Muscle of arm (tissue), 12 donors: ENCODE results near the gene PRM3. TPM values are rescaled to one million over a fixed set of nuclear protein-coding genes. Genes with fewer than 3 reads are reported as not detected.
"Not testable (repeated sequence)": the region's sequence is repeated elsewhere in the genome, so short reads cannot be mapped to it uniquely, and the experiment has no call there.

ENCODE experiments used
- DNase-seq: peaks from one replicate; pipeline ENCODE4 v3.0.0-alpha.2; 2013
- polyA plus RNA-seq, 12 donors: library from polyadenylated mRNA; unstranded; fragments of 120-200 nt; gene quantifications; one replicate each; pipeline ENCODE4 v1.2.1, GENCODE V29; 2013; ENCODE audit not compliant: insufficient read length in 12 of 12

Gene PRM3
- polyA plus RNA-seq, 12 donors = not detected

DNA sequence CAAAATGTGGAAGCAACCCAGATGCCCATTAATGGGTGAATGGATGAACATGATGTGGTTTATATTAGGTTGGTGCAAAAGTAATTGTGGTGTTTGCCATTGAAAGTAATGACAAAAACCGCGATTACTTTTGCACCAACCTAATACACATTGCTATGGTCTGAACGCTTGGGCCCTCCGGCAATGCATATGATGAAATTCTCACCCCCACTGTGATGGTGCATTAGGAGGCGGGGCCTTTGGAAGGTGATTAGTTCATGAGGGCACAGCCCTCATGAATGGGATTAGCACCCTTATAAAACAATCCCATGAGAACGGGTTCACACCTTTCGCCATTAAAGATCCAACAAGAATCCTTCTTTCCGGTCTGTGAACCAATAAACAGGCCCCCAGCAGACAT lies 33.0 kb upstream of the PRM3 start:
- DNase-seq = no peak

DNA sequence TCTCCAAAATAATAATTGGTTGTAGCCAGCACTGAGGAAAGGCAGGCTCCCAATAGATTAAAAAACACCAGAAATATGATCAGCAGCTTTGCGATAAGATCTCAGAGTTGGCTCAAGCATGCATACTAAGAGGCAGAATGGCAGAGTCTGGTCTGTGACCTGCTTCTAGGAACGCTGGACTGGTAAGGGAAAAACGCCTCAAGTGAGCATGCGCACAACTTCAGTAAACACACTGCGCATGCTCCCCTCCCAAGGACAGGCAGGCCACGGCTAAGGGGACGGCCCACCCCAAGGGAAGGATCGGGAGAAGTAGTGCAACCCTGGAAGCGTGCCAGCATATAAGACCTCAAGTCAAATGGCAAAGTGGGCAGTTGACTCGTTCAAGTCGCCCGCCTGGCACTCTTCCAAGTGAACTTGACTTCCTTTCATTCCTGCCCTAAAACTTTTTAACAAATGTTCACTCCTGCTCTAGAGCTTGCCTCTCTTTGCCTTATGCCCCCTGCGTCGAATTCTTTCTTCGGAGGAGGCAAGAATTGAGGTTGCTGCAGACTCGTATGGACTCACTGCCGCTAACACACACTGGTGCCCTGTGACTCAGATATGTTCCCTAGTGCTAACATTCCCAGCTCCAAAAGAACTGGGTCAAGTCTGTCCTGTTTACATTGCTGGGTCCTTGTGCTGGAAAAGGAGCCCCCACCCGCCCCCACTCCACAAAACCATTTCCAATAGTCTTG lies 30.1 kb upstream of the PRM3 start:
- DNase-seq = no peak

DNA sequence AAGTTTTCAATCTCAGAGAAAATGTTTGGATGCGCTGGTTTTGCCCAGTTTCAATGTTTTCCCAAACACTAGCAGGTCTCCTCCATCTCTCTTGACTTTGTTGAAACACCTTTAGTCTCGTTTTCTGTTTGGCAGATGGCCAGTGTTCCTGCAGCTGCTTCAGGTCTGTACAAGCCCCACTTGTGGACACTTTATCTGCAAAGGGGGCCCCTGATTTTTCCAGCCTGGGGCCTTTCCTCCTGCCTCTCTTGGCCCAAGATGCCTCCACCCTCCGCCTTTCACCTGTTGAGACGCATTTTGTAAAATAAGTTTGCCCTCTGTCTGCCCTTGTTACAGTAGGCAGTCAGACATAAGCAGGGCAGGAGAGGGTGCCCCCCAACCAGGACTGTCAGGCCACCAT lies 29.5 kb upstream of the PRM3 start:
- DNase-seq = no peak

DNA sequence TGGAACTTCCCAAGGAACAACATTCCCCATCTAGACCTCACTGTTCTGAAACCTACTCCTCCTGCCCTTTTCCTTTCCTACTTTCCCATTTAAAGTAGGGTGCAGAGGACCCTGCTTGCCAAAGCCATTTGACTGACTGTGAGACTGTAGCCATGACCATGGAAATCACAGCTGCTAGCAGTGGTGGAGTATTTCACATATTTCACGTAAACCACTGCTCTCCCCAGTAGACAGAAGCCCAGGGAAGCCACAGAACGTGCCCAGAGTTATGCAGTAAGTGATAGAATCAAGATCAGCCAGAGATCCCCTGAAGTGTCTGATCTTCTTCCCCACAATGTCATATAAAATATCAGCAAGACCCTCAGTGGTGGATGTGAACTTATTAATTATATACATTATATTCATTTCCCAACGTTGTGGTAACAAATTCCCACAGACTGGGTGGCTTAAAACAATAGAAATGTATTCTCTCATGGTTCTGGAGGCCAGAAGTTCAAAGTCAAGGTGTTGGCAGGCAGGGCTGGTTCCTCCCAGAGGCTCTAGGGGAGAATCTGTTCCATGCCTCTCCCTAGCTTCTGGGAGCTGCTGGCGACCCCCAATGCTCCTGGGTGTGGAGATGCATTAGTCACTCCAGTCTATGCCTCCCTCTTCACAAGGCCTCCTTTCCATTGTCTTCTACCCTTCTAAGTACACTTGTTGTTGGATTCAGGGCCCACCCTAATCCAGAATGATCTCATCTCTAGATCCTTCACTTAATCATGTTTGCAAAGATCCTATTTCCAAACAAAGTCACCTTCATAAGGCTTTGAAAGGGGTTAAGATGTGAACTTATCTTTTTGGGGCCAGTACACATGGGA lies 28.4 kb upstream of the PRM3 start:
- no peak for DNase-seq

DNA sequence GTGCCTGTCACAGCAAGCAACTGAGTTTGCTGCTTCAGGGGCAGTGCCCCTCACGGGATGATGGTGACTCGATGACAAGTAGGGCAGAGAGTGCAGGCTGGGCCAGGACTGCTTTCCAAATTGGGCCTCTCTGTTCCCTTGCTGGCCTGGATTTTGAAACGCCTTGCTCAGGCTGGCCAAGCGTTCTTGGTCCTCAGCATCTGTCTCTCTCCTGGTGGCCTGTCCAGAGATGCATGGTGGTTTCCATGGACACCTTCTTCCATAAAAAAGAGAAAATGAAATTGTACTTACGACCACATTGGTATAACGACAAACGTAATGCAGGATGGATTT lies 27.1 kb upstream of the PRM3 start:
- no peak for DNase-seq

DNA sequence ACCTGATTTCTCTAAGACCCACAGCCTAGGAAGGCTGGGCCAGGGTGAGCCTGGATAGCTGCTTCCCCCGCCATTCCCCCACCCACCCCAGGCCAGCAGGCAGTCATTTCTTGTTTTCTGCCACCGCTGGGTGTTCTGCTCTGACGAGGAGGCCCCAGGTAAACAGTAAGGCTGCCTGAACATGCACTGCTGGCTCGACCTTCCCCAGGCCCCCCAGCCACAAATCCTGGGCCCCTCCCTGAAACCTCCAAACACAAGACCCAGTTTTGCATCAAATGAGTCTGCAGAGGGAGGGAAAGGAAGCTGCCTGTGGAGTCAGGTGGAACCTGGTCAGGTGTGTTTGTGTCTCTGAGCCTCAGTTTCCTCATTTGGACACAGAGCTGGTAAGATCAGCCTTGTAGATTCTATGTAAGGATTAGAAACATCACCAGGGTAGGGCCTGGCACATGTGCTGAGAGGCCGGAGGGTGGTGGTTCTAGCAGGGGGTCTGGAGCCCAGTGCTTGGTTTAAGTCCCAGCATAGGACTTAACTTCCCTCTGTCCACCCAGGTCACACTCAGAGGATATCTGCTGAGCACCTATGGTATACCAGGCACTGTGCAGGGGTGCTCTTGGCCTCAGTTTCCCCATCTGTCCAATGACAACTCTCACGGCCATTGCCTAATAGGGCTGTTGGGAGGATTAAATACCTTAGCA lies 26.6 kb upstream of the PRM3 start:
- no peak for DNase-seq

DNA sequence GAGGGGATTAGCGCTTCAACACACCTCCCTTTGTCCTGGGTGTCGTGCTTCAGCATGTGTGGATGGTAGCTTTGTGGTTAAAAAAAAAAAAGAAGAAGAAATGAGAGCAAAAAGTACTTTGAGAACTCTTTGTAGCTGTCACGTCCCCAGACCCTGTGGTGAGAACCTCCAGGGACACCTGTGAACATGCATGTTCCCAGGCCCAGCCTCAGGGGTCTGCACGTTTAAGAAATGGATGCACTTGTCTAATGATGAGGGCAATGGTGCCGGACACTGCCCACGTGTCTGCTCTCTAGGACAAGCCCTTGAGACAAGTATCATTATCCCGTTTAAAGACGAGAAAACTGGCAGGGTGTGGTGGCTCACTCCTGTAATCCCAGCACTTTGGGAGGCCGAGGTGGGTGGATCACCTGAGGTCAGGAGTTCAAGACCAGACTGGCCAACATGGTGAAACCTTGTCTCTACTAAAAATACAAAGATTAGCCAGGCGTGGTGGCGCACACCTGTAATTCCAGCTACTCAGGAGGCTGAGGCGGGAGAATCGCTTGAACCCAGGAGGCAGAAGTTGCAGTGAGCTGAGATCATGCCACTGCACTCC lies 25.6 kb upstream of the PRM3 start:
- DNase-seq = not testable (repeated sequence)

DNA sequence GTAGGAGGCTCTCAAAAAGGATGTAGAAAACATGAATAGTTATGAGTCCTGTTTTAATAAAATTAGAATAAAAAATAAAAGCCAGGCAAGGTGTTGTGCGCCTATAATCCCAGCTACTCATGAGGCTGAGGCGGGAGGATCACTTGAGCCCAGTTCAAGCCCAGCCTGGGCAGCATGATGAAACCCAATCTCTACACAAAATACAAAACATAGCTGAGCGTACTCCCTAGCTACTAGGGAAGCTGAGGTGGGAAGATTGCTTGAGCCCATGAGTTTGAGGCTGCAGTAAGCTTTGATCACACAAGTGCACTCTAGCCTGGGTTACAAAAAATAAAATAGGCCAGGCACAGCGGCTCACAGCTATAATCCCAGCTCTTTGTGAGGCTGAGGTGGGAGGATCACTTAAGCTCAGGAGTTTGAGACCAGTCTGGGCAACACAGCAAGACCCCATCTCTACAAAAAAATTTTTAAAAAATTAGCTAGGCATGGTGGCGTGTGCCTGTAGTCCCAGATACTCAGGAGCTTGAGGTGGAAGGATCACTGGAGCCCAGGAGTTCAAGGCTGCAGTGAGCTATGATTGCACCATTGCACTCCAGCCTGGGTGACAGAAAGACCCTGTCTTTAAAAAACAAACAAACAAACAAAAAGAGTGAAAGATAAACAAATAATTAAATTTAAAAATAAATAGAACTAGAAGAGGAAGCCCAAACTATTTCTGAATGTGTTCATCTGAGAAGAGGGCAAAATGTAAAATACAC lies 24.9 kb upstream of the PRM3 start:
- DNase-seq = no peak

DNA sequence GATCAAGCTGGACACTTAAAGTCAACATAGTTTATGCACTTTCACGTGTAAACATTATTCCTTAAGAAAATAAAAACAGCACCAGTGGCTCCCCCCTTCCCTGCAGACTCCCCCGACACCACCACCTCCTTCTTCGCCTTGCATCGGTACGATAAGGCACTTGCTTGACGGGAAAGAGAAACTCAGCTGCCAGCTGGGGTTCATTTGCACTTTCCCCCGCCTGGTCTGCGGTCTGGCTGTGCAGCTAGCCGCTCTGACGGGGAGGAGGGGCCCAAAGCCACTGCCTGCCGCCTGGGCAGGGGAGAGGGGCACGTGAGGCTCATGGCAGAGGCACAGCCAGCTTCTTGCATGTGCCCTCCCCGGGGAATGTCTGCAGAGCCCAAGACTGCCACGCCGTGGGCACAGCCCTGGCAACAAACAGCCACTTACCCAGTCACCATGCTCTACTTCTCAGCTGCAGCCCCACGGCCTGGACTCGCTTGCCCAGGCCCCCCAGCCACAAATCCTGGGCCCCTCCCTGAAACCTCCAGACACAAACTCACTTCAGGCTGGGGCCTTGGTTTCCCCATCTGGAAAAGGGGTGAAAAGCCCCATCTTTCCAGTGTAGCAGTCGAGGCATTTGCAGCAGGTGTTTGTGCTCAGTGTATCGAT lies 24.2 kb upstream of the PRM3 start:
- DNase-seq = peak; percentile 27

DNA sequence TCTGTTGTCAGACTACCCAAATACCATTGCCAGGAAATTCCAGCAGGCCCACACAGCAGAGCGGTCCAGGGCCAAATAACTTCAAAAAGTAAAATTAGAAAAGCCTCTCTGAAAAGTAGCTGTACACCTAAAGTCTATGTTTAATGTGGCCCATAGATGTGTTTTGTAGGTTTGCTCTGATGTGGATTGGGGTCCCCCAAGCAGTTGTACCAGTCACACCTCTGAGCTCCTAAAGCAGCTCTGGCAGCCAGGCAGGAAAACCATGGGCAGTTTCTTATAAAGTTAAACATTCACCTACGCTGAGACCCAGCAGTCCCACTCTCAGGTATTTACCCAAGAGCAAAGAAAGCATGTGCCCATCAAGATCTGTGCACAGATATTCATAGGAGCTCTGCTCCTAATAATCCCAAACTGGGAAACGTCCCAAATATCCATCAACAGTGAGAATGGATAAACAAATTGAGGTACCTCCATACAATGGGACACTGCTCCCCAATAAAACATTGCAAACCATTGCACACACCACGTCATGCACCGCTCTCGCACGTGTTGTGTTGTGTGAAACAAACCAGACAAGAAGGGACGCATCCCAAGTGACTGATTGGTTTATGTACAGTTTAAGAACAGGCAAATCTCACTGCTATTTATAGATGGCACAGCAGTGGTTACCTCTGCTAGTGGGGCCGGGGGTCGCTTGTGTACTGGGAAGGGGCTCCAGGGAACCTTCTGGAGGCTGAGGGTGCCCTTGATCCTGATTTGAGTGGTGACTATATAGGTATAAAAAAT lies 23.5 kb upstream of the PRM3 start:
- DNase-seq = no peak

DNA sequence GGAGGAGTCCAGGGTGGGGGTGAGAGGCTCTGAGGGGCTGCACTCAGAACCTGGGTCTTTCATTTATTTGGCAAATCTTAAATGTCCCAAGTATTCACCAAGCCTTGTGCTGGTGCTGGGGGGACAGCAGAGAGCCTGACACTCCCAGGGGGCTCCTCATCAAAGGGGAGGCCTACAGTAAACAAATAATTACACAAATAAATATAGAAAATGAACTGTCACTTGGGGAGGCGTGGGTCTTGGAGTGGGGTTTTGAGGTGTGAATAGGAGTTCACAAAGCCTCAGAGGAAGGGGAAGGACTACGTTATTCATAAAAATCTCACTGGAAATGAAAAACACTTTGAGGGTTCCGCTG lies 22.9 kb upstream of the PRM3 start:
- no peak for DNase-seq

DNA sequence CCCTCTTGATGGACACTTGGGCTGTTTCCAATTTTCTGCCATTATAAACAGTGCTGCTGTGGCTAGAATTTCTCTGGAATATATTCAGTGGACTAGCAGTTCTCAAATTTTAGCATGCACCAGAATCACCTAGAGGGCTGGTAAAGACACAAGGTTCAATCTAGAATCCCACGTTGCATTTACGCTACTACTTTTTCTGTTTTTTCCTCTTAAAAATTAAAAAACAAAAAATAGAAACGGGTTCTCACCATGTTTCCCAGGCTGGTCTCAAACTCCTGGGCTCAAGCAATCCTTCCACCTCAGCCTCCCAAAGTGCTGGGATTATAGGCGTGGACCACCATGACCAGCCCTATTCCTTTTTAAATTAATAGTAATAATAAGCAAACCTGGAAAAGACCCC lies 22.2 kb upstream of the PRM3 start:
- no peak for DNase-seq

DNA sequence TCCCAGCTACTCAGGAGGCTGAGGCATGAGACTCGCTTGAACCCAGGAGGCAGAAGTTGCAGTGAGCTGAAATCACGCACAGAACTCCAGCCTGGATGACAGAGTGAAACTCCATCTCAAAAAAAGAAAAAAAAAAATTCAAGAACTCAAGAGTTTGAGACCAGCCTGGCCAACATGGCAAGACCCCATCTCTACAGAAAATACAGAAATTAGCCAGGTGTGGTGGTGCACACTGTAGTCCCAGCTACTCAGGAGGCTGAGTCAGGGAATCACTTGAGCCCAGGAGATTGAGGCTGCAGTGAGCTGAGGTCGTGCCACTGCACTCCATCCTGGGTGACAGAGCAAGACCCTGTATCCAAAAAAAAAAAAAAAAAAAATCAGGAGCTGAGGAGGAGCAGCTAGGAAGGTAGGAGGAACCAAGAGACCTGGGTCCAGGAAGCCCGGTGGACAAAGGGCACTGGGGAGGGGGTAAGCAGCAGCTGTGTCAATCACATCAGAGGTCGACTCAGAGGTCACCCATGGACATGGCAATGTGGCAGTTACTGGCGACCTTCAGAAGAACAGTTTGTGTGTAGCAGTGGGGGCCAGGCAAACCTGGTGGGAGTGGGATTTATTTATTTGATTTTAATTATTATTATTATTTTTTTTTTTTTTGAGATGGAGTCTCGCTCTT lies 18.8 kb upstream of the PRM3 start:
- DNase-seq = no peak

DNA sequence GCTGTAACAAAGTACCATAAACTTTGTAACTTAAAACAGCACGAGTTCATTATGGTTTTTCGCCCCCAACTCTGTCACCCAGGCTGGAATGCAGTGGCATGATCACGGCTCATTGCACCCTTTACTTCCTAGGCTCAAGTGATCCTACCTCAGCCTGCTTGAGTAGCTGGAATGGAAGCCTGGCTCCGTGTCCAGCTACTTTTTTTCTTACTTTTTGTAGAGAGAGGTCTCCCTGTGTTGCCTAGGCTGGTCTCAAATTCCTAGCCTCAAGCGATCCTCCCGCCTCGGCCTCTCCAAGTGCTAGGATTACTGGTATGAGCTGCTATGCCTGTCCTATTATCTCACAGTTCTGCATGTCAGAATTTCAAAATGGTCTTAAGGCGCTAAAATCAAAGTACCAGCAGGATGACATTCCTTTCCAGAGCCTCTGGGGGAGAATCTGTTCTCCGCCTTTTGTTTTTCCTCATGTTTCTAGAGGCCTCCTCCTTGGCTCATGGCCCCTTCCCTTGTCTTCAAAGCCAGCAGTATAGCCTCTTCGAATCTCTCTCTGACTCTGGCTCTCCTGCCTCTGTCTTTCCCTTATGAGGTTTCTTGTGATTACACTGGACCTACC lies 17.8 kb upstream of the PRM3 start:
- DNase-seq = peak; percentile 19

DNA sequence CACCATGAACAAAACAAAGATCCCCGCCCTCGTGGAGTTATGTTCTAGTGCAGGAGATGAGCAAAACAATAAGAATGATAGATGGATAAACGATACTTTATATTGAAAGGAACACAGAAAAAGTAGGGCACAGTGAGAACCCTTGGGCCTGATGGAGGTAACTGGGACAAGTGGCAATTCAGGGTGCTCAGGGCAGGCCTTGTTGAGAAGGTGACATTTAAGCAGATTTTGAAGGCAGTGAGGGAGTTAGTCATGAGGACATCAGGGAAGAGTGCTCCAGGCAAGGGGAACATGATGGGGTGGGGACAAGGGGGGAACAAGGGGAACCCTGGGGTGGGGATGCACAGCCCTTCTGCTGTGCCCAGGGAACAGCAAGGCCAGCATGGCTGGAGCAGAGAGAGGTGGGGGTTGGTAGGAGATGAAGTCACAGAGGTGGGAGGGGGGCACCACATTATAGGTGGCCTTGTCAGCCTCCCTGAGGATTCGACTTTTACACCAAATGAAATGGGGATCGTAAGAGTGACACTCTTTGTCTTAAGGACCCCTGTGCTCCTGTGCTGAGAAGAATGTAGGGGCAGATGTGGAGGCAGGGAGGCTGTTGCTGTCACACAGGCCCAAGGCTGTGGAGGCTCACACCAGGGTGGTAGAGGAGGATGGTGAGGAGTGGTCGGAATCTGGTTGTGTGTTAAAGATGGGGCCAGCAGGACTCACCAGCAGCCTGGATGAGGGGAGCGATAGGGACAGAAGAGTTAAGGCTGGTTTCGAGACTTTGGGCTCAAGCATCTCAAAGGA lies 16.9 kb upstream of the PRM3 start:
- DNase-seq = no peak

DNA sequence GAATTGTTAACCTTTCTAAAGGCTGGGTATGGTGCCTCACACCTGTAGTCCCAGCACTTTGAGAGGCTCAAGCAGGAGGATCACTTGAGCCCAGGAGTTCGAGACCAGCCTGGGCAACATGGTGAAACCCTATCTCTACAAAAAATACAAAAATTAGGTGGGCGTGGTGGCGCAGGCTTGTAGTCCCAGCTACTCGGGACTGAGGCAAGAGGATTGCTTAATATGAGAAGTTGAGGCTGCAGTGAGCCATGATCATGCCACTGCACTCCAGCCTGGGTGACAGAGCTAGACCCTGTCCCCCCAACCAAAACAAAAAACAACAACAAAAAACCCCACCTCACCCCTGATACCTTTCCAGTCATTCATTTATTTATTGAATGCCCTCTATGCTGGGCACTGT lies 16.3 kb upstream of the PRM3 start:
- not testable (repeated sequence) for DNase-seq

DNA sequence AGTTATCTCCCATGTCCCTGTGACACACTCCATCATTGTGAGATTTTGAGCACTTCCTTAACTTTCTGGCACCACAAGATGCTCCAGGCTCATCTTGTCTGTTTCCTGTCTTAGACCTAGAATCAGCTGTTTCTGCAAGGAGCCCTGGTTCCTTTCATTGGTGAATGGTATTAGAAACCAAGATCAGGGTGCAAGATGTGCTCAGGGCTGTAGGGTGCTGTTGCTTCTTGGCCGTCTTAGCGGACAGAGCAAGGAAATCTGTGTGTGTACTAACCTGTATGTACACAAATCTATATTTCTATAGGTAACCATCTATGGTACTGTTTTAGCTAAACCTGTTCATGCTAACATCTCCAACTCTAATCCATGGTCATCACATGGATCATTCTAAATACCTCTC lies 15.8 kb upstream of the PRM3 start:
- no peak for DNase-seq

DNA sequence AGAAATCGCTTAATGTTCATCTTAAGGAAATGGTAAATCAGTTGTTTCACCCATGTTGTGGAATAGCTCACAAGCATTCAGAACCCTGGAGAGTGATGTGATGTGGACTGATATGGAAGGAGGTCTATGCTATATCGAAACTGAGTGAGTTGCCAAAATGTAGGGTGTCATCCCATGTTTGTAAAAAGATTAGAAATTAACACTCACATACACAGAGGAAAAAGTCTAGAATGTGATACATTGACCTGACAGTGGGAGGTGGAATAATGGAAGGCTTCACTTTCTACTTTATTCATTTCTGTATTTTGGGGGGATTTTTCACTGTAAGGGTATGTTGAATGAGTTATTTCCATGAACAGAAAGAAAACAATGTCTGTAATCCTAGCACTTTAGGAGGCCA lies 12.4 kb upstream of the PRM3 start:
- DNase-seq = no peak

DNA sequence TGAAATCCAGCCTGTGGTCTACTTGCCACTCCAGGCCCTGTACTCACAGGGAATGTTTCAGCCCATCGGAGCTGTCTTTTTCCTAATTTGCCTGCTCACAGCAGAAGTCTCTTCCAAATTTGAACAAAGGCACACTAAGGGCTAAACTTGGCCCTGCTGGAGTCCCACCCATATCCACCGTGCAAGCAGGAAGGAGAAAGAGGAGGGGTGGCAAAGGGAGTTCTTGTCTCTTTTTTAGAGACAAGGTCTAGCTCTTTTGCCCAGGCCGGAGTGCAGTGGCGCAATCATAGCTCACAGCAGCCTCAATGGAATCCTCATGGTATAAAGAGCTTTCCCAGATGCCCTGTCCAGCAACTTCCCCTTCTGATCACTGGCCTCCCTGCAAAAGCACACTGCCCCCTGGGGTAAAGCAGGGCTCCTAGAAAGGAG lies 10.4 kb upstream of the PRM3 start:
- no peak for DNase-seq
